ENCODE results near the gene FUT3. TPM values are rescaled to one million over a fixed set of nuclear protein-coding genes. Genes with fewer than 3 reads are reported as not detected.

The FUT3 gene
- total RNA-seq, 6 donors from 2014 or later: 4.2 to 19.5 (median 12.7) TPM

DNA sequence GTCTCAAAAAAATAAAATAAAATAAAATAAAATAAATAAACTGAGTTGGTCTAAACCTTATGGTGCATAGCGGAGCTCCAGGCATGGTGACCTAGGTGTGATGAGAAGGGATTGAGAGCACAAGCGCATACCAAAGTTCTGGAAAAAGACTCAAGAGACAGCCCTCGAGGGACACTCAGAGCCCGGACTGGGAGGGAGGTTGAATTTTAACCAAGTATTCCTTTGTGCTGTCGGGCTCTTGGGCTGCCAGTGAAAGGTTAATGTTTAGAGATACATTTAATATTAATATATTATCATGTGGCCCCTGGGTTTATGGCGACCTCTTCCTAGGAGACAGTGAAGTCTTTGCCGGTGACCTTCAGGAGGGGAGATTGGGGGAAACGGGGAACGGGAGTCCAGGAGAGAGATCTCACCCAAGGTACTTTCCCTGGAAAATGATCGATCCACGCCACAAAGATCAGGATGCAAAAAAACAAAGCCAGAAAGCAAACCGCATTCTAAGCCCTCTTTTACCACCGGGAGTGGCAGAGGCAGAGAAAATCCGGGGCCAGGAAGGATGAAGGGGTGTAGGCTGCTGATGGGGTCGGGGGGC is 13.4 kb downstream of the FUT3 start:
- no peak overlapping the region for H3K27ac ChIP-seq
- H3K4me1 ChIP-seq: no peaks in the 10 kb centered on the region
- no peaks in the 10 kb centered on the region for H3K36me3 ChIP-seq
- no peak overlapping the region for H3K4me3 ChIP-seq
- H3K9me3 ChIP-seq: no peaks in the 10 kb centered on the region
- TF ChIP-seq EP300 (IDR thresholded peaks at IDR 0.05) (no peak), POLR2A (IDR thresholded peaks at IDR 0.05) (no peak), POLR2AphosphoS5 (IDR thresholded peaks at IDR 0.05) (no peak)
- TF ChIP-seq, protein P1, sequence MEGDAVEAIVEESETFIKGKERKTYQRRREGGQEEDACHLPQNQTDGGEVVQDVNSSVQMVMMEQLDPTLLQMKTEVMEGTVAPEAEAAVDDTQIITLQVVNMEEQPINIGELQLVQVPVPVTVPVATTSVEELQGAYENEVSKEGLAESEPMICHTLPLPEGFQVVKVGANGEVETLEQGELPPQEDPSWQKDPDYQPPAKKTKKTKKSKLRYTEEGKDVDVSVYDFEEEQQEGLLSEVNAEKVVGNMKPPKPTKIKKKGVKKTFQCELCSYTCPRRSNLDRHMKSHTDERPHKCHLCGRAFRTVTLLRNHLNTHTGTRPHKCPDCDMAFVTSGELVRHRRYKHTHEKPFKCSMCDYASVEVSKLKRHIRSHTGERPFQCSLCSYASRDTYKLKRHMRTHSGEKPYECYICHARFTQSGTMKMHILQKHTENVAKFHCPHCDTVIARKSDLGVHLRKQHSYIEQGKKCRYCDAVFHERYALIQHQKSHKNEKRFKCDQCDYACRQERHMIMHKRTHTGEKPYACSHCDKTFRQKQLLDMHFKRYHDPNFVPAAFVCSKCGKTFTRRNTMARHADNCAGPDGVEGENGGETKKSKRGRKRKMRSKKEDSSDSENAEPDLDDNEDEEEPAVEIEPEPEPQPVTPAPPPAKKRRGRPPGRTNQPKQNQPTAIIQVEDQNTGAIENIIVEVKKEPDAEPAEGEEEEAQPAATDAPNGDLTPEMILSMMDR (IDR thresholded peaks at IDR 0.05): no peak
- DNase-seq (no peak), ATAC-seq (ENCODE audit: low FRiP score in 2 of 2) (no peak)
- no peaks in the 10 kb centered on the region for H3K27me3 ChIP-seq
- 39 to 42% methylated on average over 15 of the region's 15 CpGs for WGBS, 2 donors

DNA sequence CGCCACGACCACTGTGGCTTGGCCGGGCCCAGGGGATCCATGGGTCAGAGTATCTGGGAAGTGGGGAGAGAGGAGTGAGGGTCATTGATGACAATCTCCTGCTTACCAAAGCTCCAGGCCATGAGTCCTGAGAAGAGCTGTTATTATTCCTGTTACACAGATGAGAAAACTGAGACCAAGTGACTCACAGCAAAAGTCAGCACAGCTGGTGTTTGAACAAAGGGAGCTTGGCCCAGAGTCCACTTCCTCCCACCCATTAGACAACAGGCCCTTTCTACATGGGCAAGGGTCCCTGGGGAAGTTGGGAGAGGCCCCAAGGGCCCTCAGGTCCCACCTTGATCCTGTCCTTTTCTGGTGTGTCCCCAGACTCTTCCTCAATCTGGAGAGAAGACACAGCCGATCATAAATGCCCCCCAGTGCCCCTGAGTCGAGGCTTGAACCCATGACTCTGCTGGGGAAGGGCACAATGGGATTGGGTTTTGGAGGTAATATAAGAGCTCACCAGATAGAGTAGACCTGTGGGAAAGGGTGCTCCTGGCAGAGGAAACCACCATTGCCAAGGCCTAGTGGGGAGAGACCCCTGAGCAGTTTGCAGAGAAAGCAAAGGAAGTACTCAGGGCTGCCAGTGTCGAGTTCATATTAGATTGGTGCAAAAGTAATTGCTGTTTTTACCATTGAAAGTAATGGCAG is 18.6 kb downstream of the FUT3 start:
- ATAC-seq (ENCODE audit: low FRiP score in 2 of 2): no peak
- 86 to 87% methylated on average over 5 to 6 of the region's 6 CpGs for WGBS, 2 donors
- Histone ChIP-seq H3K27me3 (peaks cover 0 to 7% (median 3%) of the 10 kb centered on the region in 4 donors), H3K9me3 (no peaks in the 10 kb centered on the region), H3K4me1 (peaks cover 7 to 17% (median 13%) of the 10 kb centered on the region in 4 donors), H3K4me3 (no peak overlapping the region), H3K36me3 (no peaks in the 10 kb centered on the region), H3K27ac (no peak overlapping the region)
- TF ChIP-seq POLR2A (IDR thresholded peaks at IDR 0.05) (no peak), POLR2AphosphoS5 (IDR thresholded peaks at IDR 0.05) (no peak), EP300 (IDR thresholded peaks at IDR 0.05) (no peak)
- TF ChIP-seq, protein P1 (IDR thresholded peaks at IDR 0.05): no peak
- DNase-seq: no peak

DNA sequence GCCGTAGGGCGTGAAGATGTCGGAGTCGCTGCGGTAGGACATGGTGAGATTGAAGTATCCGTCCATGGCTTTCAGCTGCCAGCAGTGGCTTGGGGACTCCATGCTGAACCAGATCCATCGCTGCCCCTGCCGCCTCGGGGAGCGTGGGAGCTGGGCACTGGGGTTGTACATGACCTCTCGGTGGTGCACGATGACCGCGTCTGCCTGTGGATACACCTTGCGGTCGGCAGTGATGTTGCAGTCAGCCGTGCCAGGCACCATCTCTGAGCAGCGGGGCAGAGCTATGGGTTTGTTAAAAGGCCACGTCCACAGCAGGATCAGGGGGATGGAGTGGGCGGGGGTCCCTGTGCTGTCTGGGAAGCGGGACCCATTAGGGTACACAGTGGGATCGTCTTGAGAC is 19.2 kb downstream of the FUT3 start:
- Histone ChIP-seq H3K4me3 (no peak overlapping the region), H3K4me1 (peaks cover 7 to 23% (median 15%) of the 10 kb centered on the region in 4 donors), H3K27me3 (peaks cover 0 to 7% (median 3%) of the 10 kb centered on the region in 4 donors), H3K9me3 (no peaks in the 10 kb centered on the region), H3K27ac (no peak overlapping the region), H3K36me3 (no peaks in the 10 kb centered on the region)
- ATAC-seq (ENCODE audit: low FRiP score in 2 of 2) (no peak), DNase-seq (no peak)
- TF ChIP-seq EP300 (IDR thresholded peaks at IDR 0.05) (no peak), POLR2AphosphoS5 (IDR thresholded peaks at IDR 0.05) (no peak), POLR2A (IDR thresholded peaks at IDR 0.05) (no peak)
- TF ChIP-seq, protein P1 (IDR thresholded peaks at IDR 0.05): no peak
- 84% methylated on average over 21 to 22 of the region's 22 CpGs for WGBS, 2 donors

DNA sequence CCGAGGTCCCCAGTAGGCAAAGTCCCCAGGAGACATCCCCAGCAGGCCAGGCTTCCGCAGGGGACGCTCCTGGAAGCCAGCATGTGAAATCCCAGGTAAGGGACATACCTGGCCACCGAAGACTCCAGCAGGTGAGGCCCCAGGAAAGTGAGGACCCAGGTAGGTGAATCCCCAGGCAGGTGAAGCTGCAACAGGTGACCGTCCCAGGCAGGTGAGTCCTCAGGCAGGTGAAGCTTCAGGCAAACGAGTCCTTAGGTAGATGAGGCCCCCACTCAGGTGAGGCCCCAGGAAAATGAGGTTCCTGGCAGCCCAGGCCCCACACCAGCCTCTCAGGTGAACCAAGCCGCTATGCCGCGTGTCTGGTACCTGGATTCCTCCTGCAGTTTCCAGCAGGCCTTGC is 20.1 kb downstream of the FUT3 start:
- 84 to 86% methylated on average over 3 to 9 of the region's 9 CpGs for WGBS, 2 donors
- no peaks in the 10 kb centered on the region for H3K36me3 ChIP-seq
- ATAC-seq (ENCODE audit: low FRiP score in 2 of 2) (no peak), DNase-seq (no peak)
- H3K27me3 ChIP-seq: peaks cover 0 to 7% (median 3%) of the 10 kb centered on the region in 4 donors
- no peak overlapping the region for H3K27ac ChIP-seq
- no peak overlapping the region for H3K4me3 ChIP-seq
- peaks cover 7 to 31% (median 16%) of the 10 kb centered on the region in 4 donors for H3K4me1 ChIP-seq
- TF ChIP-seq EP300 (IDR thresholded peaks at IDR 0.05) (no peak), POLR2AphosphoS5 (IDR thresholded peaks at IDR 0.05) (no peak), POLR2A (IDR thresholded peaks at IDR 0.05) (no peak)
- TF ChIP-seq, protein P1 (IDR thresholded peaks at IDR 0.05): no peak
- no peaks in the 10 kb centered on the region for H3K9me3 ChIP-seq
